Mucosa of gallbladder (tissue), 1 donor: ENCODE results near the gene CCDC91. TPM values are rescaled to one million over a fixed set of nuclear protein-coding genes. Genes with fewer than 3 reads are reported as not detected.

Experiments used
- DNase-seq: peaks from one replicate; pipeline ENCODE4 v3.0.0-alpha.2; 2020; ENCODE audit warnings: low spot score
- total RNA-seq: library from RNA; stranded (reverse); gene quantifications from one replicate; pipeline ENCODE4 v1.2.1, GENCODE V29; 2021
- donor health status: DM: no; HTN: no; CAD: no.

CCDC91 gene
- 27.5 TPM for total RNA-seq

- DNase-seq, result peak; percentile 88
These were observed at the start of gene CCDC91 for GRCh38 chr12:28190321-28191050. CCDC91 (plus strand) TSS chr12:28190456; CDS start chr12:28257216, 66,760 bp downstream.

- DNase-seq, result no peak
These were observed 46.2 kb upstream of the CCDC91 start for GRCh38 chr12:28144059-28144458.

GRCh38 chr12:28144532-28144931 is 45.7 kb upstream of the CCDC91 start:
- no peak for DNase-seq

GRCh38 chr12:28145216-28145615 is 45.0 kb upstream of the CCDC91 start:
- no peak for DNase-seq

GRCh38 chr12:28149279-28149678 is 41.0 kb upstream of the CCDC91 start:
- no peak for DNase-seq

GRCh38 chr12:28156362-28156761 is 33.9 kb upstream of the CCDC91 start:
- DNase-seq, result no peak

GRCh38 chr12:28156804-28157203 is 33.5 kb upstream of the CCDC91 start:
- DNase-seq, result no peak

- no peak for DNase-seq
These were observed 31.9 kb upstream of the CCDC91 start for GRCh38 chr12:28158353-28158752.

- DNase-seq, result no peak
These were observed 30.6 kb upstream of the CCDC91 start for GRCh38 chr12:28159688-28160087.

- DNase-seq, result no peak
These were observed 28.6 kb upstream of the CCDC91 start for GRCh38 chr12:28161697-28162096.

- no peak for DNase-seq
These were observed 27.6 kb upstream of the CCDC91 start for GRCh38 chr12:28162697-28163096.

- DNase-seq, result no peak
These were observed 25.5 kb upstream of the CCDC91 start for GRCh38 chr12:28164644-28165275.

GRCh38 chr12:28167981-28168485 is 22.2 kb upstream of the CCDC91 start:
- DNase-seq, result no peak

- no peak for DNase-seq
These were observed 18.7 kb upstream of the CCDC91 start for GRCh38 chr12:28171356-28172060.

GRCh38 chr12:28172434-28173030 is 17.7 kb upstream of the CCDC91 start:
- DNase-seq, result peak; percentile 16

GRCh38 chr12:28173440-28173839 is 16.8 kb upstream of the CCDC91 start:
- no peak for DNase-seq

- no peak for DNase-seq
These were observed 15.1 kb upstream of the CCDC91 start for GRCh38 chr12:28175098-28175589.

GRCh38 chr12:28176295-28176694 is 14.0 kb upstream of the CCDC91 start:
- no peak for DNase-seq

- DNase-seq, result no peak
These were observed 12.8 kb upstream of the CCDC91 start for GRCh38 chr12:28177461-28177860.

- no peak for DNase-seq
These were observed 12.4 kb upstream of the CCDC91 start for GRCh38 chr12:28177905-28178304.

GRCh38 chr12:28178775-28179174 is 11.5 kb upstream of the CCDC91 start:
- DNase-seq, result no peak

GRCh38 chr12:28180786-28181185 is 9.5 kb upstream of the CCDC91 start:
- no peak for DNase-seq
